Brain microvascular endothelial cell (primary cell): ENCODE data around the gene STRA6.

Experiments used
- DNase-seq: peaks from one replicate; pipeline ENCODE4 v3.0.0-alpha.2; 2020
- H3K27ac ChIP-seq: fragments of 250-450 bp; sonication (Bioruptor Pico); 2 replicates; pipeline ENCODE4 v1.5.1; 2020; ENCODE audit warnings: mild to moderate bottlenecking, moderate library complexity
- H3K27me3 ChIP-seq: fragments of 250-450 bp; sonication (Bioruptor Pico); replicated peaks from 2 replicates; pipeline ENCODE4 v1.5.1; 2020; ENCODE audit warnings: mild to moderate bottlenecking
- H3K36me3 ChIP-seq: fragments of 250-450 bp; sonication (Bioruptor Pico); replicated peaks from 2 replicates; pipeline ENCODE4 v1.5.1; 2020; ENCODE audit warnings: mild to moderate bottlenecking
- H3K4me3 ChIP-seq: 2 replicates; pipeline ENCODE4 v1.5.1; 2011; ENCODE audit warnings: low read depth, mild to moderate bottlenecking, control low read depth, low read length, moderate library complexity
- CTCF ChIP-seq: IDR thresholded peaks from 2 replicates; pipeline ENCODE4 v1.5.1; 2011; ENCODE audit warnings: low read depth, mild to moderate bottlenecking, moderate library complexity, low read length, control low read depth, inconsistent platforms; ENCODE audit errors: missing control alignments
- in situ Hi-C: cut with HindIII; loops from 2 replicates; pipeline ENCODE4 v1.10.0; 2017; ENCODE audit warnings: low sequenced_read_pairs, low pct_ligation_motif_present

STRA6 gene

GRCh38 chr15:74202452-74203401 is at the start of gene STRA6:
Gene STRA6 (minus strand): TSS chr15:74202787. CDS start chr15:74202267, 520 bp downstream.
- TF ChIP-seq CTCF, result no peak
- Histone ChIP-seq H3K27ac (peak within 1 kb of the TSS; percentile 87), H3K36me3 (no peaks in the 10 kb centered on the region), H3K27me3 (no peaks in the 10 kb centered on the region), H3K4me3 (peak within 1 kb of the TSS; percentile 30)
- in situ Hi-C loops, result no loop called here
- DNase-seq, result no peak

- no peak overlapping the region for H3K27ac ChIP-seq
- H3K4me3 ChIP-seq, result no peak overlapping the region
- DNase-seq, result peak; percentile 44
- no peaks in the 10 kb centered on the region for H3K36me3 ChIP-seq
- H3K27me3 ChIP-seq, result peaks cover 8% of the 10 kb centered on the region
- no peak for TF ChIP-seq CTCF
- in situ Hi-C loops, result no loop called here
Observed at GRCh38 chr15:74252291-74252690, 49.7 kb upstream of the STRA6 start.

GRCh38 chr15:74251131-74251811 is 48.7 kb upstream of the STRA6 start:
- H3K4me3 ChIP-seq, result no peak overlapping the region
- DNase-seq, result no peak
- no peaks in the 10 kb centered on the region for H3K36me3 ChIP-seq
- H3K27ac ChIP-seq, result no peak overlapping the region
- in situ Hi-C loops, result no loop called here
- H3K27me3 ChIP-seq, result no peaks in the 10 kb centered on the region
- no peak for TF ChIP-seq CTCF

- no peak for DNase-seq
- Histone ChIP-seq H3K27me3 (no peaks in the 10 kb centered on the region), H3K4me3 (no peak overlapping the region), H3K27ac (no peak overlapping the region), H3K36me3 (no peaks in the 10 kb centered on the region)
- TF ChIP-seq CTCF, result no peak
- in situ Hi-C loops, result no loop called here
Observed at GRCh38 chr15:74250266-74250665, 47.7 kb upstream of the STRA6 start.

- Histone ChIP-seq H3K36me3 (no peaks in the 10 kb centered on the region), H3K27ac (no peak overlapping the region), H3K4me3 (no peak overlapping the region), H3K27me3 (no peaks in the 10 kb centered on the region)
- DNase-seq, result no peak
- TF ChIP-seq CTCF, result no peak
- in situ Hi-C loops, result no loop called here
Observed at GRCh38 chr15:74245342-74245931, 42.9 kb upstream of the STRA6 start.
